Germinal center (tissue), 1 donor: ENCODE data around the gene RAET1E.
A peak's percentile ranks its signal among the peaks of the same experiment; 100 is the strongest.
"Not testable (repeated sequence)": the region's sequence is repeated elsewhere in the genome, so short reads cannot be mapped to it uniquely, and the experiment has no call there.

Experiments used
- DNase-seq: peaks from one replicate; pipeline ENCODE4 v3.0.0; 2012; ENCODE audit warnings: mixed read lengths, low spot score

RAET1E gene

DNA sequence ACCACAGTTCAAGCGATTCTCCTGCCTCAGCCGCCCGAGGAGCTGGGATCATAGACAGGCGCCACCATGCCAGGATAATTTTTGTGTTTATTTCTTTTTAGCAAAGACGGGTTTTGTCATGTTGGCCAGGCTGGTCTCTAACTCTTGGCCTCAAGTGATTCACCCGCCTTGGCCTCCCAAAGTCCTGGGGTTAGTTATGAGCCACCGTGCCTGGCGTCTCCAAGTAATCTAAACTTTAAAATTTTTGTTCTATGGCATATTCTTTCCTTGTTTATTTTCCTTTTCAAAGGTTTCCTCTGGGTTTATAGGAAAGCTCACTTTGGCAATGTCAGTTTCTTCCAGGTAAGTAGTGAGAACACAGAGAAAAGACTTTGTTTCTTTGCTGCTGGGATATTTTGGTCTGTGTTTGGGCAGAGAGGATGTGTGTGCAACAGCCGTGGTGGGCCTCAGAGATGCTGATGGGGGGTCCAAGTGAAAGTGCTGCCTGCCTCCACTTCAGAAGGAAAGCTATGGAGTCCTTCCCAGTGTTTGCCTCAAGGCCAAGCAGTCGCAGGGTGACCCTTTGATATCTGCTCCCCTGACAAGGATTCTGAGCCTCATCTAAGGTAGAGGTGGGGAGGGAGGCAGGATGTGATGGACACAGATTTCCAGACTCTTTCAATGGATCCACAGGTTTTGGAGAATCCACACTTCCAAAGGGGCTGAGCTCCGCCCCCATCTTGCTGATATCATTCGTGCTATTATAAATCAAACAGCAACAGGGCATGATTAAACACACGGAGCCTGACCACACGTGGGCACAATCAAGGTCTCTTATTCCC lies 36.1 kb downstream of the RAET1E start:
- DNase-seq: no peak

GRCh38 chr6:149860834-149861602 lies 36.9 kb downstream of the RAET1E start:
- DNase-seq: no peak

DNA sequence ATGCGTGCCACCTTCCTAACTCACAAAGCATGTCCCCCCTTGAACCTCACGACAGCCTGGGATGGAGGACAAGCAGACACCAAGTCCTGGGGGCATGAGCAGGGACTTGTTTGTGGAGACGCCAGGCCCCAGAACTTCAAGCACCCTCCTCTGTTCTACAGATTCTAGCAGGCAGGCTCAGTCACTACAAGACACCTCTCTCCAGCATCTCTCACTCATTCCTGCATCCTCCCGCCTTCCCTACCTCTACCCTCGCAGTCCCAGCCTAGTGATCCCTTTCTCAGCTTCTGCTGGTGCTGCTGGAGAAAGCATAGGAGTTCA lies 37.4 kb downstream of the RAET1E start:
- no peak for DNase-seq

DNA sequence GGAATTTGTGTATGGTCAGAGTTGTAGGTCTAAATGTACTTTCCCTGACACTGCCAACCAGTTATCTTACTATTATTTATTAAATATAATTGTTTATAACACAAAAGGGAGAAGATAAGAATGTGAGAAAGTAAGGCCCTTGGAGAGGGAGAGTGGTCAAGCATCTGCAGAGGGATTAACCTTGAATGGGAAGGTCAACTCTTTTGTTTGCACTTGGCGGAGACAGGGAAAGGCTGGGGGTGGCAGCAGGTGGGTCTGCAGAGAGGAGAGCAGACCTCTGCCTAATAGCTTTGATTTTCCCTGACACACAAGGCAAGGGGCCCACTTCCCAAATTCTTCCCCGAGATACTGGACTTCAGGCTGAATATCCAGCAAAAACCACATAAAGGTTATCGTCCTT lies 38.0 kb downstream of the RAET1E start:
- no peak for DNase-seq

DNA sequence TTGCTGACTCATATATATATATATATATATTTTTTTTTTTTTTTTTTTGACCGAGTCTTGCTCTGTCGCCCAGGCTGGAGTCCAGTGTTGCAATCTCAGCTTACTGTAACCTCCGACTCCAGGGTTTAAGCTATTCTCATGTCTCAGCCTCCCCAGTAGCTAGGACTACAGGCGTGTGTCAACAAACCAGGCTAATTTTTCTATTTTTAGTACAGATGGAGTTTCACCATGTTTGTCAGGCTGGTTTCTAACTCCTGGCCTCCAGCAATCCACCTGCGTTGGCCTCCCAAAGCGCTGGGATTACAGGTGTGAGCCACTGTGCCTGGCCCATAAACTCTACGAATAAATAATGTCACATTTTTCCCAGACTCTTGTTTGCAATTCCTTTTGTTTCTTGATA lies 38.5 kb downstream of the RAET1E start:
- no peak for DNase-seq

DNA sequence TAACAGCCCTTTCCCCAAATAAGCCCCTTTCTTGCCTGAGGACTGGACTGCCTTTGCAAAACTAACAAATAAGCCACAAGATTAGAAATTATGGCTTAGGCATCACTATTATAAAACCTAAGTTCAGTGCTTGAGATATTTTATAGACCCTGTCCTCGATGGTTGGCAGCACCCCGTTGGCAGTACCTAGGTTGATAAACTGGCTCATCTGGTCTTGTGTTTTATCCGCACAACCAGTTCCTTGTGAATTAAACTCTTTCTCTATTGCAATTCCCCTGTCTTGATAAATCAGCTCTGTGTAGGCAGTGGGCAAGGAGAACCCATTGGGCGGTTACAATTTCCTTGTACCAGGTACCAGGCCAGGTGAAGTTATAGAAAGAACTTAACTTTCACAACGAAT lies 40.4 kb downstream of the RAET1E start:
- no peak for DNase-seq

DNA sequence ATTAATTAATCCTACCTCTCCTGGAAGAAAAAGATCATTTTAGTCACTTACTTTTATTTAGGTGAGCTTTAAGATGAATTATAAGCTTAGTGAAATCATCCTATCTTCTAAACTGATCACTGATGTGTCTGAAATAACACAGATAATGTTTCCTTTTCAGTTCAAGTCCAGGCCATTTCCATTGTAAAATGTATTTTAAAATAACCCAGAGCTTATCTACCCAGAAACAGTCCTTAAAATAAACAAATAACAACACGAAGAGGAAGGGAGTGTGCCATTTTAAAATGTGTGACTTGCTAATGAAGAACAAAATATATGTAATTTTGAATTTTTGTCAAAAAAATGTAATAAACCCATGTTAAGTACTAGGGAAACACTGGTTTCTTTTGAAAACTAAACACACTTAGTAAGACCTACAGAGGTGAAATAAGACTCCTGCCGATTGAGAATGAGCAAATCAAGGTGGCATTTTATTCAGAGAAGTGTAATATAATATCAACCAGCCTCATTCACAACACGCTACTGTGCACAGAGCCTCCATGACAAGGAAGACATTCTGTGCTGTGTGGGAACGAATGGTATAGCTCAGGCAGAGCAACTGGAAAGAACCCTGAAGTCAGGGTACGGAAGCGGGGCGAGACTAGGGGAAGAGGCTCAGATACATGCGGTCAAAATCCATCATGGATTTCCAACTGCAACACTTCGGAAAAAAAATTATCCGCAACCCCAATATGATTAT lies 41.5 kb downstream of the RAET1E start:
- no peak for DNase-seq

DNA sequence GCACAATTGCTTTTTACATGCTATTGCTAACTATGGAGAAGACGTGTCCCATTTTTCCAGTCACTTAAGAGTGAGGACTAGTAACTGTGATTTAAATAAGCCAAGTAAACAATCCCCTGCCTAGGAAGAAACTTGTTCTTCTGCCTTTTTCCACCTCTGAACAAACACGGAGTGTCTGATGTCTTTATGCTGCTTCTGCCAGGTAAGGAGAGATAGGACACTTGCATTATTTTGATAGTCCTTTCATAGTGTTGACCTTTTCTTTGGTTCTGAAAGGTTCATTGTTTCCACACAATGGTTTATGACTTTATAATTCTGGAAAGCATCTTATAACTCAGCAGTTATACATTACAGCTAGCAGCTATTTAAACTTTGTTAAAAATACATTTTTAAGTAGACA lies 42.2 kb downstream of the RAET1E start:
- no peak for DNase-seq

GRCh38 chr6:149855040-149855654 lies 42.8 kb downstream of the RAET1E start:
- no peak for DNase-seq

GRCh38 chr6:149854532-149854931 lies 43.4 kb downstream of the RAET1E start:
- DNase-seq: no peak

- not testable (repeated sequence) for DNase-seq
Measured at GRCh38 chr6:149854017-149854416, 43.9 kb downstream of the RAET1E start.

- no peak for DNase-seq
Measured at GRCh38 chr6:149852881-149853280, 45.0 kb downstream of the RAET1E start.

GRCh38 chr6:149852180-149852579 lies 45.7 kb downstream of the RAET1E start:
- peak; percentile 40 for DNase-seq

- DNase-seq: no peak
Measured at GRCh38 chr6:149851461-149852110, 46.3 kb downstream of the RAET1E start.

DNA sequence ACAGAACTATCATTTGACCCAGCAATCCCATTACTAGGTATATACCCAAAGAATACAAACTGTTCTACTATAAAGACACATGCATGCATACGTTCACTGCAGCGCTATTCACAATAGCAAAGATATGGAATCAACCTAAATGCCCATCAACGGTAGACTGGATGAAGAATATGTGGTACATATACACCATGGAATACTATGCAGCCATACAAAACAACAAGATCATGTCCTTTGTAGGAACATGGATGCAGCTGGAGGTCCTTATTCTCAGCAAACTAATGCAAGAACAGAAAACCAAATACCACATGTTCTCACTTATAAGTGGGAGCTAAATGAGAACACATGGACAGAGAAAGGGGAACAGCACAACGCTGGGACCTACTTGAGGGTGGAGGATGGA lies 49.6 kb downstream of the RAET1E start:
- DNase-seq: not testable (repeated sequence)
